GM18858 (cell line): Measurements from ENCODE around the gene SYNE2.
A peak's percentile ranks its signal among the peaks of the same experiment; 100 is the strongest.

Source experiments
- ATAC-seq: cut with Tn5 transposase; IDR thresholded peaks from one replicate; pipeline ENCODE4 v1.9.1; 2021; ENCODE audit not compliant: unreplicated experiment

The SYNE2 gene

GRCh38 chr14:63952933-63953437 lies 100.2 kb downstream of the SYNE2 start:
- no peak for ATAC-seq

DNA sequence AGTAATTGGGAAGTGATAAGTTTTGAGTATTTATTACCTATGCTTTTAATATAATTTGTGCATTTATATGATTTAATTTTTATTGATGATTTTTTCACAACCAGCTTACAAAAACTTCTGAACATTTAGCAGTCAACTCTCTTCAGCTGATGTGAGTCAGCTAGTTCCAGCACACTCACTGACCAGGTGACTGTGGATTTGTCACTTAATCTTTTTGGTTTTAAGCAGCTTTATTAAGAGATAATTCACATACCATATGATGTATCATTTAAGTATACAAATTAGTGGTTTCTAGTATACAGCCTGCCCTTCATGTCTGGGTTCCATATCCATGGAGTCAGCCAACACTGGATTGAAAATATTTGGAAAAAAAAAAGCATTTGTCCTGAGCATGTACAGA lies 103.5 kb downstream of the SYNE2 start:
- no peak for ATAC-seq

- no peak for ATAC-seq
These were observed 108.2 kb downstream of the SYNE2 start for GRCh38 chr14:63960926-63961567.

GRCh38 chr14:63962906-63963305 lies 110.1 kb downstream of the SYNE2 start:
- ATAC-seq, result no peak

- no peak for ATAC-seq
These were observed 110.6 kb downstream of the SYNE2 start for GRCh38 chr14:63963439-63963838.

- no peak for ATAC-seq
These were observed 111.3 kb downstream of the SYNE2 start for GRCh38 chr14:63964113-63964512.

DNA sequence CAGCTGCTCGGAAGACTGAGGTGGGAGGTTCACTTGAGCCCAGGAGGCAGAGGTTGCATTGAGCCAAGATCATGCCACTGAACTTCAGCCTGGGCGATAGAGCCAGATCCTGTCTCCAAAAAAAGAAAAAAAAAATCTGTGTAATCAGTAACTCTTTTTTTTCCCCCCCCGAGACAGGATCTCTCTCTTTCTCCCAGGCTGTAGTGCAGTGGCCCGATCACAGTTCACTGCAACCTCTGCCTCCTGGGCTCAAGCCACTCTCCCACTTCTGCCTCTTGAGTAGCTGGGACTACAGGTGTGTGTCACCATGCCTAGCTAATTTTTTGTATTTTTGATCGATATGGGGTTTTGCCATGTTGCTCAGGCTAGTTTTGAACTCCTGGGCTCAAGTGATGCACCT lies 113.6 kb downstream of the SYNE2 start:
- ATAC-seq, result no peak

DNA sequence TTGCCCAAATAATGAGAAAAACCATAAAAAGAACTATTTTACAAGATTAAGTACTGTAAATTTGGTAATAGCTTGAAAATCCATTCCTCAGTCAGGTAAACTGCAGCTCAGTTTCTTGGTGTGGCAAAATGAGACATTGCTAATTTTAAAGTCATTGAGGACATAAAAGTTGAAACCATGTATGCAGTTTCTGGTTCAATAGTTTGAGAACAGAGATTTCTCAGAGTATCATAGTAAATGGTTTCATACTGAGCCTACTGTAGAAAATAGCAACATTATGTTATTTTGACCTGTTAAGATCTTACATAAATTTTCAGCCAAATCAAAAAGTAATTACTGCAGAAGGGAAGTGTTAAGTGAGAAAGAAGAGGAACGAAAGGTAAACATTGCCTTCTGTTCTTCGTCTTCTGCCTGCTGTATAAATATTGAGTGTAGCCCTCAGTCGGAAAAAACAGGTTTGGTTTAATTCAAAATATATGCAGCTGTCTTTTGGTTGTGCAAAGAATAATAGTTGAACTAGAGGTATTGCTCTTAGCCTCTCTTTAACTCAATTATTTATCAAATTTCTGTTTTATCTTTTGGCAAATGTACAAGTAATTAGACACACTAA lies 119.6 kb downstream of the SYNE2 start:
- ATAC-seq, result peak; percentile 51

DNA sequence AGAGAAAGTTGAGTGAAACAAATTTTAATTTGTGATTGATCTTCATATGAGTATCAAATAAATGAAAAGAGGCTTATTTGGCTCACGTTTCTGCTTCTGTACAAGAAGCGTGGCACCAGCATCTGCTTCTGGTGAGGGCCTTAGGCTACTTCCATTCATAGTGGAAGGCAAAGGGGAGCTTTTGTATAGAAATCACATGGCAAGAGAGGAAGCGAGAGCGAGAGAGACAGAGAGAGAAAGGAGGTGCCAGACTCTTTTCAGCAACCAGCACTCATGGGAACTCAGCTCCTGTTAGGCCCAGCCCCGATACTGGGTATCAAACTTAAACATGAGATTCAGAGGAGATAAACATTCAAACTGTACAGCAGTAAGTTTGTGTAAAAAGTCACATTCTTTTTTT lies 121.4 kb downstream of the SYNE2 start:
- ATAC-seq, result no peak

GRCh38 chr14:63981569-63981968 lies 128.8 kb downstream of the SYNE2 start:
- ATAC-seq, result no peak

DNA sequence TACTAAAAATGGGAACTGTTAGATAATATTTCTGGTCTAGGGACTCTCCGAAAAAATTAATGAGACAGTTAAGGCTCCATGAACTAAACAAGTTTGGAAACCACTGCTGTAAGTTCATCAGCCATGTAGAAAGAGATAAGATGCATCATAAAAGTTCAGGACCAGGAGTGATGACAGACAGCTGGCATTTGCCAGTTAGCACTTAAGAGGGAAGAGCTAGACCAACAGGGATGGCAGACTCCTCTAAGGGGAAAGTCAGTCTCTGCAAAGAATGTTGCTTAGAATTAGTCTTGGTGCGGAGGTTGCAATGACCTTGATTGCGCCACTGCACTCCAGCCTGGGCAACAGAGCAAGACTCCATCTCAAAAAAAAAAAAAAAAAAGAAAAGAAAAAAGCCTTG lies 129.4 kb downstream of the SYNE2 start:
- no peak for ATAC-seq

GRCh38 chr14:63982629-63983028 lies 129.8 kb downstream of the SYNE2 start:
- ATAC-seq, result no peak

GRCh38 chr14:63986789-63987533 lies 134.2 kb downstream of the SYNE2 start:
- no peak for ATAC-seq

GRCh38 chr14:63988579-63988978 lies 135.8 kb downstream of the SYNE2 start:
- ATAC-seq, result no peak

DNA sequence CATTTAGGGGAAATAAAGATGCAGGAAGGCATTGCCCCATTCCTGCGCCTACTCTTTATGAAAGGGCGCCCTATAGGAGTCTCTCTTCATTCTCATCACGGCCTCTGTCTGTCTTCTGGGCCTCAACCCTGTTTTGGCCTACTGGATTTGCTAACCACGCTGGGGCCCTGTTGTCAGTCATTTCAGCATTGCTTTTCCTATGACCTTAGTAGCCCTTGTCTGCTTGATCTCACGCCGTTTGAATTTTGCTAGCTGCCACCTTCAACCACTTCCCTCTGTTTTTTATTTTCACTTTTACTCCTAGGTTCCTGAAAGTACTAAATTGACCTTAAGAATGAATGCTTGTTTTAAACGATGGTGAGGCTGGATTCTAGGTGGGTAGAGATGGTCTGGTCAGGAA lies 139.0 kb downstream of the SYNE2 start:
- ATAC-seq, result no peak

- ATAC-seq, result no peak
These were observed 140.1 kb downstream of the SYNE2 start for GRCh38 chr14:63992858-63993257.

GRCh38 chr14:63993992-63994391 lies 141.2 kb downstream of the SYNE2 start:
- no peak for ATAC-seq

GRCh38 chr14:63995285-63995684 lies 142.5 kb downstream of the SYNE2 start:
- ATAC-seq, result no peak

GRCh38 chr14:63996016-63996415 lies 143.2 kb downstream of the SYNE2 start:
- ATAC-seq, result no peak

DNA sequence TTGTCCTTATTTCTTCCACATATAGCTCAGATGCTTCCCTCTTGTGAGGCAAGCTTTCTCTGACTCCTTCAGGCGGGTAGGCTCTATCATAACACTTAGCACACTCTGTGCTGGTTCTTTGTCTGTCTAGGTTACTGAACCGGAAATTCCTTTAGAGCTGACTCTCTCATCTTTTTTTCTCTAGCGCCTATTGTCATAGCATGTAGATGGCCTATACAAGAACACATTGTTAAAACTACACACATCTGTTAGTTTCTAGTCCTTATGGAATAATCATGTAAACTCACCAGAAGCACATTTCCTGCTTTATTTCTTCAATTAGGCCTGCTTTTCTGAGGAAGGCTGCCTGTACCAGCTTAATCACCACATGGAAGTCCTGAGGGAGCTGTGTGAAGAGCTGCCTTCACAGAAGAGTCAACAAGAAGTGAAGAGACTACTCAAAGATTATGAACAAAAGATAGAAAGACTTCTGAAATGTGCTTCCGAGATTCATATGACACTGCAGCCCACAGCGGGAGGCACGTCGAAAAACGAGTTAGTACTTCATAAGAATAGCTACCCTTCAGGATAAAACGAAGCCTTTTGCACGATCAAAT lies 143.9 kb downstream of the SYNE2 start:
- no peak for ATAC-seq

- ATAC-seq, result no peak
These were observed 147.9 kb downstream of the SYNE2 start for GRCh38 chr14:64000749-64001148.

DNA sequence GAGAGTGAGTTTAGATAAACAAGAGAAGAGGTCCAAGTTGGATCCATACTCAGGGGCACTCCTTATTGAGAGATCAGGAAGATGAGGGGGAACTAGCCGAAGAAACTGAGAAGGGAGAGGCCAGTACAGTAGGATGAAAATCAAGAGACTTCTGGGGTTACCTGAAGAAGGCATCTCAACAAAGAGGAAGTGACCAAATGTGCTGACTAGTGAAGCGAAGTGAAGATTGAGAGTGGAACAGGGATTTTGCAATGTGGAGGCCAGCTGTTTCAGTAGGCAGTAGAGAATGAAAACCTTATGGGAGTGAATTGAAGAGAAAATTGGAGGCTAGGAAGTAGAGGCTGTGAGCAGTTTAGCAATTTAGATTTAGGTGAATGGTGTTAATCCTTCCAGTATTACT lies 153.0 kb downstream of the SYNE2 start:
- ATAC-seq, result no peak
